Gastroesophageal sphincter (tissue), 4 donors: ENCODE results near the gene APOA4. TPM values are rescaled to one million over a fixed set of nuclear protein-coding genes. Genes with fewer than 3 reads are reported as not detected.

Experiments used
- ATAC-seq: fragments of 150-250 bp; one replicate; pipeline ENCODE4 v1.9.1; 2016; ENCODE audit warnings: mild to moderate bottlenecking, moderate library complexity
- H3K27ac ChIP-seq, 4 donors: fragments of 200-600 bp; sonication (generic) in 3 of 4; 1 replicate in 3 of 4; 2 replicates in 1 of 4; pipeline ENCODE4 v1.5.1; 2016 to 2019
- H3K27me3 ChIP-seq: fragments of 200-600 bp; sonication (generic); one replicate; pipeline ENCODE4 v1.5.1; 2019
- H3K36me3 ChIP-seq, 2 donors: fragments of 200-600 bp; sonication (generic); one replicate each; pipeline ENCODE4 v1.5.1; 2019; ENCODE audit warnings: control low read depth in 1 of 2
- H3K4me1 ChIP-seq, 3 donors: fragments of 200-600 bp; sonication (generic); 1 replicate in 2 of 3; 2 replicates in 1 of 3; pipeline ENCODE4 v1.5.1; 2016 to 2019; ENCODE audit warnings: control low read depth in 2 of 3
- H3K4me3 ChIP-seq, 2 donors: fragments of 200-600 bp; sonication (generic); one replicate each; pipeline ENCODE4 v1.5.1; 2019; ENCODE audit warnings: mild to moderate bottlenecking in 1 of 2, moderate library complexity in 1 of 2
- H3K9me3 ChIP-seq, 3 donors: fragments of 200-600 bp; sonication (generic); one replicate each; pipeline ENCODE4 v1.5.1; 2017 to 2019; ENCODE audit warnings: control low read depth in 2 of 3
- EP300 ChIP-seq: sonication (generic); formaldehyde crosslinking; IDR thresholded peaks from one replicate; pipeline ENCODE4 v1.6.1; 2017; ENCODE audit warnings: antibody characterized with exemption, mild to moderate bottlenecking
- POLR2A ChIP-seq, 2 donors: fragments of 450-650 bp; IDR thresholded peaks; one replicate each; pipeline ENCODE4 v1.6.1; 2017; ENCODE audit warnings: antibody characterized with exemption in 2 of 2, mild to moderate bottlenecking in 2 of 2, moderate library complexity in 1 of 2
- POLR2AphosphoS5 ChIP-seq: sonication (generic); formaldehyde crosslinking; IDR thresholded peaks from one replicate; pipeline ENCODE4 v1.6.1; 2017; ENCODE audit warnings: antibody characterized with exemption
- WGBS, 2 donors: methylation state at CpG; one replicate each; pipeline ENCODE4 v1.1.5; 2018; ENCODE audit warnings: low coverage in 1 of 2; 5-methylcytosine and 5-hydroxymethylcytosine counted together
- total RNA-seq, 4 donors: library from RNA; depleted of rRNA; stranded (reverse); fragments of >200 nt; gene quantifications; one replicate each; pipeline ENCODE4 v1.1.0, GENCODE V29; 2016
- TF ChIP-seq, protein P1 (sequence below), 4 experiments: fragments of 200-600 bp in 2 of 4; fragments of 450-650 bp in 2 of 4; sonication (generic) in 1 of 4; IDR thresholded peaks; one replicate each; pipeline ENCODE4 v1.5.1; 2017 to 2019; ENCODE audit warnings: antibody characterized with exemption in 4 of 4, mild to moderate bottlenecking in 2 of 4, moderate library complexity in 2 of 4

The APOA4 gene
- total RNA-seq, 4 donors from 2014 or later: 0.19 TPM; not detected in 3

GRCh38 chr11:116827461-116827860, 4.4 kb upstream of the APOA4 start:
- no peak for ATAC-seq
- no peaks in the 10 kb centered on the region for H3K4me1 ChIP-seq
- H3K36me3 ChIP-seq: no peaks in the 10 kb centered on the region
- H3K4me3 ChIP-seq: no peak overlapping the region
- no CpG with 5 or more reads among the region's 6 CpGs for WGBS, 2 donors
- no peak overlapping the region for H3K27ac ChIP-seq
- TF ChIP-seq, protein P1, sequence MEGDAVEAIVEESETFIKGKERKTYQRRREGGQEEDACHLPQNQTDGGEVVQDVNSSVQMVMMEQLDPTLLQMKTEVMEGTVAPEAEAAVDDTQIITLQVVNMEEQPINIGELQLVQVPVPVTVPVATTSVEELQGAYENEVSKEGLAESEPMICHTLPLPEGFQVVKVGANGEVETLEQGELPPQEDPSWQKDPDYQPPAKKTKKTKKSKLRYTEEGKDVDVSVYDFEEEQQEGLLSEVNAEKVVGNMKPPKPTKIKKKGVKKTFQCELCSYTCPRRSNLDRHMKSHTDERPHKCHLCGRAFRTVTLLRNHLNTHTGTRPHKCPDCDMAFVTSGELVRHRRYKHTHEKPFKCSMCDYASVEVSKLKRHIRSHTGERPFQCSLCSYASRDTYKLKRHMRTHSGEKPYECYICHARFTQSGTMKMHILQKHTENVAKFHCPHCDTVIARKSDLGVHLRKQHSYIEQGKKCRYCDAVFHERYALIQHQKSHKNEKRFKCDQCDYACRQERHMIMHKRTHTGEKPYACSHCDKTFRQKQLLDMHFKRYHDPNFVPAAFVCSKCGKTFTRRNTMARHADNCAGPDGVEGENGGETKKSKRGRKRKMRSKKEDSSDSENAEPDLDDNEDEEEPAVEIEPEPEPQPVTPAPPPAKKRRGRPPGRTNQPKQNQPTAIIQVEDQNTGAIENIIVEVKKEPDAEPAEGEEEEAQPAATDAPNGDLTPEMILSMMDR (IDR thresholded peaks at IDR 0.05): no peak
- H3K27me3 ChIP-seq: no peaks in the 10 kb centered on the region
- H3K9me3 ChIP-seq: no peaks in the 10 kb centered on the region

- 65% methylated on average over 3 of the region's 9 CpGs; no CpG with 5 or more reads in 1 of the 2 donors for WGBS, 2 donors
Observed at GRCh38 chr11:116826751-116827431, 3.8 kb upstream of the APOA4 start.

GRCh38 chr11:116825854-116826750, 3.0 kb upstream of the APOA4 start:
- Histone ChIP-seq H3K4me3 (no peak overlapping the region), H3K4me1 (no peaks in the 10 kb centered on the region), H3K27me3 (no peaks in the 10 kb centered on the region), H3K36me3 (no peaks in the 10 kb centered on the region), H3K27ac (no peak overlapping the region), H3K9me3 (no peaks in the 10 kb centered on the region)
- 82 to 84% methylated on average over 5 to 9 of the region's 22 CpGs for WGBS, 2 donors
- TF ChIP-seq, protein P1 (IDR thresholded peaks at IDR 0.05): no peak
- TF ChIP-seq EP300: no peak
- TF ChIP-seq POLR2AphosphoS5: no peak
- TF ChIP-seq POLR2A (IDR thresholded peaks at IDR 0.05): no peak
- no peak for ATAC-seq

More at GRCh38 chr11:116826751-116827431, 3.8 kb upstream of the APOA4 start:
- Histone ChIP-seq H3K4me1 (no peaks in the 10 kb centered on the region), H3K27ac (no peak overlapping the region), H3K27me3 (no peaks in the 10 kb centered on the region), H3K4me3 (no peak overlapping the region), H3K36me3 (no peaks in the 10 kb centered on the region), H3K9me3 (no peaks in the 10 kb centered on the region)
- TF ChIP-seq EP300 (no peak), POLR2A (IDR thresholded peaks at IDR 0.05) (no peak), POLR2AphosphoS5 (no peak)
- TF ChIP-seq, protein P1 (IDR thresholded peaks at IDR 0.05): no peak
- ATAC-seq: no peak

- no peaks in the 10 kb centered on the region for H3K9me3 ChIP-seq
- TF ChIP-seq POLR2AphosphoS5: no peak
- TF ChIP-seq, protein P1 (IDR thresholded peaks at IDR 0.05): no peak
- ATAC-seq: no peak
- no peak overlapping the region for H3K27ac ChIP-seq
- H3K4me1 ChIP-seq: no peaks in the 10 kb centered on the region
- WGBS, 2 donors: 64 to 100% methylated on average over 1 to 5 of the region's 5 CpGs
- no peak overlapping the region for H3K4me3 ChIP-seq
- no peaks in the 10 kb centered on the region for H3K36me3 ChIP-seq
- no peaks in the 10 kb centered on the region for H3K27me3 ChIP-seq
Observed at GRCh38 chr11:116825434-116825833, 2.3 kb upstream of the APOA4 start.
